ENCODE measurements around the gene RNPEPL1.

The RNPEPL1 gene

DNA sequence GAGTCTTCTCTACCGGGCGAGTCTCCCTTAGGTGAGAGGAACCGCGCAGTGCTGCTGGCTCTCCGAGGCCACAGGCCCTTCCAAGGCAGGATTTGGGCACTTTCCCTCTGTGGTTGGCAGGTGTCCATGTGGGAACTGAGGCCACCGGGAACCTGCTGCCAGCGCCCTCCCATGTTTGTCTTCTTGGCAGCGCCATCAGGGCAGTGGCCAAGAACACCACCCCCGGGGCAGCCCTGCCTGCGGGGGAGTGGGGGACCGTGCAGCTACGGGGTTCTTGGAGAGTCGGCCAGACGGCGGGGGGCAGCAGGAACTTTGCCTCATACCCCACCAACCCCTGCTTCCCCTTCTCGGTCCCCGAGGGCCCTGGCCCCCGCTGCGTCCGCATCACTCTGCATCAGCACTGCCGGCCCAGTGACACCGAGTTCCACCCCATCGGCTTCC, 28.2 kb downstream of the RNPEPL1 start:
- no peak for TF ChIP-seq CTCF (IDR thresholded peaks at IDR 0.05; ENCODE audit: low read depth, low read length, missing control alignments)
- DNase-seq (ENCODE audit: low read depth), result no peak
- in situ Hi-C loops (cut with HindIII; ENCODE audit: low sequenced_read_pairs), result no loop called here
- no peak overlapping the region for H3K4me3 ChIP-seq (ENCODE audit: low read depth, low read length)

DNA sequence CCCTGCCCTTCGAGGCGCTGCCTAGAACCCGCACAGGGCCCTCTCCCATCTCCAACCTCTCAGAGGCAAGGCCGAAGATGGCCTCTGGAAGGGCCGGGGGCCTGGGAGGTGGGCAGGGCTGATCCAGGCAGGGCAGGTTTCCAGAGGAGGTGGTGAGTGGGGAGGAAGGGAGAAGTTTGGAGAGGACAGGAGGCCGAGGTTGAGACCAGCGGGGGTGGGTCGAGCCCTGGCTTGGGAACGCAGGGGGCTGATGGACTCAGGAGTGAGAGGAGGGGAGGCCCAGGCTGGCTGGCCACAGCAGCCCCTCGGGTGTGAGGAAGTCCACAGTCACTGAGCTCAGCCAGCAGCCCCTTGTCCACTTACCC, 28.8 kb downstream of the RNPEPL1 start:
- in situ Hi-C loops (cut with HindIII; ENCODE audit: low sequenced_read_pairs), result no loop called here
- TF ChIP-seq CTCF (IDR thresholded peaks at IDR 0.05; ENCODE audit: low read depth, low read length, missing control alignments), result no peak
- DNase-seq (ENCODE audit: low read depth), result no peak
- no peak overlapping the region for H3K4me3 ChIP-seq (ENCODE audit: low read depth, low read length)

- DNase-seq (ENCODE audit: low read depth), result no peak
- in situ Hi-C loops (cut with HindIII; ENCODE audit: low sequenced_read_pairs), result no loop called here
- no peak for TF ChIP-seq CTCF (IDR thresholded peaks at IDR 0.05; ENCODE audit: low read depth, low read length, missing control alignments)
- no peak overlapping the region for H3K4me3 ChIP-seq (ENCODE audit: low read depth, low read length)
Measured at GRCh38 chr2:240597419-240598181, 29.3 kb downstream of the RNPEPL1 start.

- in situ Hi-C loops (cut with HindIII; ENCODE audit: low sequenced_read_pairs), result no loop called here
- H3K4me3 ChIP-seq (ENCODE audit: low read depth, low read length), result no peak overlapping the region
- DNase-seq (ENCODE audit: low read depth), result no peak
- TF ChIP-seq CTCF (IDR thresholded peaks at IDR 0.05; ENCODE audit: low read depth, low read length, missing control alignments), result no peak
Measured at GRCh38 chr2:240598311-240598911, 30.1 kb downstream of the RNPEPL1 start.

GRCh38 chr2:240599141-240599583, 30.9 kb downstream of the RNPEPL1 start:
- TF ChIP-seq CTCF (IDR thresholded peaks at IDR 0.05; ENCODE audit: low read depth, low read length, missing control alignments), result no peak
- in situ Hi-C loops (cut with HindIII; ENCODE audit: low sequenced_read_pairs), result no loop called here
- DNase-seq (ENCODE audit: low read depth), result no peak
- no peak overlapping the region for H3K4me3 ChIP-seq (ENCODE audit: low read depth, low read length)

GRCh38 chr2:240600451-240600961, 32.2 kb downstream of the RNPEPL1 start:
- no peak overlapping the region for H3K4me3 ChIP-seq (ENCODE audit: low read depth, low read length)
- no peak for DNase-seq (ENCODE audit: low read depth)
- TF ChIP-seq CTCF (IDR thresholded peaks at IDR 0.05; ENCODE audit: low read depth, low read length, missing control alignments), result no peak
- in situ Hi-C loops (cut with HindIII; ENCODE audit: low sequenced_read_pairs), result no loop called here
